Lung (tissue), 12 donors: ENCODE data around the gene RPP14. TPM values are rescaled to one million over a fixed set of nuclear protein-coding genes. Genes with fewer than 3 reads are reported as not detected.
A peak's percentile ranks its signal among the peaks of the same experiment; 100 is the strongest.
"Not testable (repeated sequence)": the region's sequence is repeated elsewhere in the genome, so short reads cannot be mapped to it uniquely, and the experiment has no call there.

Source experiments
- ATAC-seq: fragments of 200-7000 bp; cut with Tn5 transposase; one replicate; pipeline ENCODE4 v1.9.1; 2020; ENCODE audit warnings: moderate number of reproducible peaks; ENCODE audit not compliant: insufficient read depth, low FRiP score
- DNase-seq, 3 donors: peaks; one replicate each; pipeline ENCODE4 v3.0.0-alpha.2; 2013 to 2017
- H3K27ac ChIP-seq, 2 donors: one replicate each; pipeline ENCODE4 v1.5.1; 2013; ENCODE audit warnings: mild to moderate bottlenecking in 2 of 2, moderate library complexity in 2 of 2, control low read depth in 1 of 2, inconsistent platforms in 1 of 2, low read depth in 1 of 2, low read length in 1 of 2
- H3K27me3 ChIP-seq, 3 donors: one replicate each; pipeline ENCODE4 v1.5.1; 2013; ENCODE audit warnings: low read length in 2 of 3; ENCODE audit not compliant: control insufficient read depth in 3 of 3, insufficient read depth in 3 of 3
- H3K36me3 ChIP-seq, 4 donors: one replicate each; pipeline ENCODE4 v1.5.1; 2013; ENCODE audit warnings: low read length in 4 of 4, mild to moderate bottlenecking in 1 of 4, moderate library complexity in 1 of 4; ENCODE audit not compliant: control insufficient read depth in 4 of 4, insufficient read depth in 4 of 4
- H3K4me1 ChIP-seq, 5 donors: one replicate each; pipeline ENCODE4 v1.5.1; 2013; ENCODE audit warnings: low read length in 5 of 5, mild to moderate bottlenecking in 2 of 5, moderate library complexity in 1 of 5; ENCODE audit not compliant: control insufficient read depth in 5 of 5, insufficient read depth in 5 of 5
- H3K4me3 ChIP-seq: one replicate; pipeline ENCODE4 v1.5.1; 2013; ENCODE audit warnings: mild to moderate bottlenecking, control low read depth, moderate library complexity
- H3K9ac ChIP-seq, 2 donors: one replicate each; pipeline ENCODE4 v1.5.1; 2013; ENCODE audit warnings: low read length in 2 of 2, control low read depth in 1 of 2; ENCODE audit not compliant: insufficient read depth in 1 of 2
- H3K9me3 ChIP-seq, 4 donors: one replicate each; pipeline ENCODE4 v1.5.1; 2013; ENCODE audit warnings: low read length in 3 of 4, mild to moderate bottlenecking in 1 of 4, moderate library complexity in 1 of 4; ENCODE audit not compliant: control insufficient read depth in 4 of 4, insufficient read depth in 3 of 4
- WGBS, 2 donors: extraction: QIAGEN DNeasy Blood & Tissue Kit; methylation state at CpG; one replicate each; pipeline ENCODE4 v1.1.7; 2013; 5-methylcytosine and 5-hydroxymethylcytosine counted together
- polyA plus RNA-seq, 2 donors: library from polyadenylated mRNA; stranded (reverse); fragments of 200-250 nt; gene quantifications; one replicate each; pipeline ENCODE4 v1.2.1, GENCODE V29; 2013
- total RNA-seq, 2 donors: library from RNA; depleted of rRNA in 1 of 2; stranded (reverse); fragments of >200 nt in 1 of 2; gene quantifications; one replicate each; pipeline ENCODE4 v1.2.1, GENCODE V29; 2014 to 2021
- TF ChIP-seq, protein P1 (sequence below): IDR thresholded peaks from 2 replicates; pipeline ENCODE4 v1.5.1; 2012; ENCODE audit warnings: mild to moderate bottlenecking; ENCODE audit errors: control extremely low read depth, extremely low read depth
- donor health status: control.
- donor health status: control.
- donor health status: Bipolar disorder and iron deficiency.
- donor health status: healthy.
- donor health status: DM: yes; HTN: yes; CAD: no.

The RPP14 gene
- total and polyA plus RNA-seq, 4 donors: 6.8 to 14.2 (median 10.8) TPM

DNA sequence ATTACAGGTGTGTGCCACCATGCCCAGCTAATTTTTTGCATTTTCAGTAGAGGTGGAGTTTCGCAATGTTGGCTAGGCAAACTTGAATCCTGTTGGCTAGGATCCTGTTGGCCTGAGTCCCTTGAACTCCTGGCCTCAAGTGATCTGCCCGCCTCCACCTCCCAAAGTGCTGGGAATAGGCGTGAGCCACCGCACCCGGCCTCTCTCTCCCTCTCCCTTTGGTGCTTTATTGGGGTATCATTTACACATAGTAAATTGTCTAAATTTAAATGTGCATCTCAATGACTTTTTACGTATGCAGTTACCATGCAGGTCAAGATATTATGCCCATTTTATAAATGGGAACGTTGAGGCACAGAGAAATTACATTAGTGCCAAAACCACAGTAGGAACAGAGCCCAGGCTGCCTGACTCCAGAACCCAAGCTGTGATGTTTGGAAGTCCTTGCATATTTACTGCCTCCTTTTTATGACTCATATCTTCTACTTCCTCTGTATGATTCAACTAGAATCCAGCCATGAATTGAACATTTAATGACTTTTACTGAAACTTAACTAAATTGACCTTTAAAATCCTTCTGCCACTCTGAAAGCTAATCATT is 34.0 kb upstream of the RPP14 start:
- H3K27ac ChIP-seq: no peak overlapping the region
- no peak for DNase-seq
- H3K36me3 ChIP-seq: peaks cover 0 to 11% (median 5%) of the 10 kb centered on the region in 4 donors
- TF ChIP-seq, protein P1, sequence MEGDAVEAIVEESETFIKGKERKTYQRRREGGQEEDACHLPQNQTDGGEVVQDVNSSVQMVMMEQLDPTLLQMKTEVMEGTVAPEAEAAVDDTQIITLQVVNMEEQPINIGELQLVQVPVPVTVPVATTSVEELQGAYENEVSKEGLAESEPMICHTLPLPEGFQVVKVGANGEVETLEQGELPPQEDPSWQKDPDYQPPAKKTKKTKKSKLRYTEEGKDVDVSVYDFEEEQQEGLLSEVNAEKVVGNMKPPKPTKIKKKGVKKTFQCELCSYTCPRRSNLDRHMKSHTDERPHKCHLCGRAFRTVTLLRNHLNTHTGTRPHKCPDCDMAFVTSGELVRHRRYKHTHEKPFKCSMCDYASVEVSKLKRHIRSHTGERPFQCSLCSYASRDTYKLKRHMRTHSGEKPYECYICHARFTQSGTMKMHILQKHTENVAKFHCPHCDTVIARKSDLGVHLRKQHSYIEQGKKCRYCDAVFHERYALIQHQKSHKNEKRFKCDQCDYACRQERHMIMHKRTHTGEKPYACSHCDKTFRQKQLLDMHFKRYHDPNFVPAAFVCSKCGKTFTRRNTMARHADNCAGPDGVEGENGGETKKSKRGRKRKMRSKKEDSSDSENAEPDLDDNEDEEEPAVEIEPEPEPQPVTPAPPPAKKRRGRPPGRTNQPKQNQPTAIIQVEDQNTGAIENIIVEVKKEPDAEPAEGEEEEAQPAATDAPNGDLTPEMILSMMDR: no peak
- peaks cover 0 to 2% (median 0%) of the 10 kb centered on the region in 5 donors for H3K4me1 ChIP-seq
- no peak for ATAC-seq
- no peaks in the 10 kb centered on the region for H3K27me3 ChIP-seq
- H3K4me3 ChIP-seq: no peak overlapping the region
- no peaks in the 10 kb centered on the region for H3K9me3 ChIP-seq
- H3K9ac ChIP-seq: no peak overlapping the region
- WGBS, 2 donors: 71 to 88% methylated on average over 7 of the region's 7 CpGs

- no peak overlapping the region for H3K9ac ChIP-seq
- DNase-seq (no peak), ATAC-seq (no peak)
- H3K4me3 ChIP-seq: no peak overlapping the region
- peaks cover 0 to 11% (median 5%) of the 10 kb centered on the region in 4 donors for H3K36me3 ChIP-seq
- H3K27ac ChIP-seq: no peak overlapping the region
- 80 to 91% methylated on average over 3 of the region's 3 CpGs for WGBS, 2 donors
- H3K27me3 ChIP-seq: no peaks in the 10 kb centered on the region
- no peaks in the 10 kb centered on the region for H3K9me3 ChIP-seq
- TF ChIP-seq, protein P1: no peak
- H3K4me1 ChIP-seq: peaks cover 0 to 2% (median 0%) of the 10 kb centered on the region in 5 donors
Observed at GRCh38 chr3:58272891-58273290, 33.2 kb upstream of the RPP14 start.

GRCh38 chr3:58273362-58273761 is 32.7 kb upstream of the RPP14 start:
- 90% methylated on average over 3 of the region's 3 CpGs for WGBS, 2 donors
- not testable (repeated sequence) for H3K4me1 ChIP-seq, H3K27me3 ChIP-seq, H3K9me3 ChIP-seq, H3K4me3 ChIP-seq, ATAC-seq, H3K9ac ChIP-seq, H3K27ac ChIP-seq, DNase-seq
- H3K36me3 ChIP-seq: peaks cover 0 to 11% (median 3%) of the 10 kb centered on the region in 4 donors

- TF ChIP-seq, protein P1: no peak
- DNase-seq: no peak
- H3K27me3 ChIP-seq: no peaks in the 10 kb centered on the region
- no peak overlapping the region for H3K9ac ChIP-seq
- no peaks in the 10 kb centered on the region for H3K9me3 ChIP-seq
- no peak for ATAC-seq
- H3K4me1 ChIP-seq: peaks cover 0 to 2% (median 0%) of the 10 kb centered on the region in 5 donors
- peak overlapping the region in 1 of 2 donors; percentile 31 for H3K27ac ChIP-seq
- H3K36me3 ChIP-seq: peaks cover 0 to 7% (median 3%) of the 10 kb centered on the region in 4 donors
- no peak overlapping the region for H3K4me3 ChIP-seq
- 35 to 55% methylated on average over 3 of the region's 3 CpGs for WGBS, 2 donors
Observed at GRCh38 chr3:58274027-58274614, 31.9 kb upstream of the RPP14 start.
